Karpas-422 (cell line): Measurements from ENCODE around the gene ZNFX1. TPM values are rescaled to one million over a fixed set of nuclear protein-coding genes. Genes with fewer than 3 reads are reported as not detected.

ENCODE experiments used
- DNase-seq: peaks from one replicate; pipeline ENCODE4 v3.0.0-alpha.2; 2015
- H2AFZ ChIP-seq: fragments of 200-600 bp; sonication (generic); 2 replicates; pipeline ENCODE4 v1.6.1; 2014; ENCODE audit warnings: antibody characterized with exemption, low read length, mixed read lengths
- H3K27ac ChIP-seq: fragments of 200-600 bp; sonication (generic); 2 replicates; pipeline ENCODE4 v1.5.1; 2014; ENCODE audit warnings: mild to moderate bottlenecking, low read length, moderate library complexity
- H3K27me3 ChIP-seq: fragments of 200-600 bp; sonication (generic); 2 replicates; pipeline ENCODE4 v1.6.1; 2014; ENCODE audit warnings: low read length, mixed read lengths
- H3K36me3 ChIP-seq: fragments of 200-600 bp; sonication (generic); 2 replicates; pipeline ENCODE4 v1.6.1; 2014; ENCODE audit warnings: low read length, mixed read lengths; ENCODE audit not compliant: insufficient read depth
- H3K4me1 ChIP-seq: fragments of 200-600 bp; sonication (generic); 2 replicates; pipeline ENCODE4 v1.6.1; 2014; ENCODE audit warnings: mild to moderate bottlenecking, low read length, mixed read lengths
- H3K4me2 ChIP-seq: fragments of 200-600 bp; sonication (generic); 2 replicates; pipeline ENCODE4 v1.6.1; 2014; ENCODE audit warnings: low read length, low read depth, mild to moderate bottlenecking; ENCODE audit not compliant: poor library complexity, severe bottlenecking
- H3K4me3 ChIP-seq: fragments of 200-600 bp; sonication (generic); 2 replicates; pipeline ENCODE4 v1.5.1; 2014; ENCODE audit warnings: mild to moderate bottlenecking, antibody characterized with exemption, low read length, mixed read lengths
- H3K79me2 ChIP-seq: fragments of 200-600 bp; sonication (generic); 2 replicates; pipeline ENCODE4 v1.6.1; 2014; ENCODE audit warnings: mild to moderate bottlenecking, low read length, mixed read lengths
- H3K9ac ChIP-seq: fragments of 200-600 bp; sonication (generic); 2 replicates; pipeline ENCODE4 v1.6.0; 2014; ENCODE audit warnings: low read length
- H3K9me2 ChIP-seq: fragments of 200-600 bp; sonication (generic), shearing (Covaris generic); replicated peaks from 2 replicates; pipeline ENCODE4 v1.6.0; 2014; ENCODE audit warnings: mild to moderate bottlenecking, low read length, moderate library complexity; ENCODE audit not compliant: insufficient read depth
- H3K9me3 ChIP-seq: fragments of 300-700, 200-600 bp; sonication (generic); 2 replicates; pipeline ENCODE4 v1.6.1; 2014; ENCODE audit warnings: low read length, mixed read lengths
- H4K20me1 ChIP-seq: fragments of 200-600 bp; sonication (generic); 2 replicates; pipeline ENCODE4 v1.6.1; 2014; ENCODE audit warnings: mild to moderate bottlenecking, antibody characterized with exemption, low read length, low read depth; ENCODE audit not compliant: insufficient read depth
- total RNA-seq: library from RNA; depleted of rRNA; stranded (reverse); fragments of >200 nt; shearing (Covaris generic); gene quantifications from 2 replicates; pipeline ENCODE4 v1.2.3, GENCODE V29; 2014; ENCODE audit warnings: low replicate concordance

ZNFX1 gene
- total RNA-seq, 1 experiment from 2014 or later: 21.7 TPM

- no peak for DNase-seq
- Histone ChIP-seq H3K9me3 (peaks cover 34% of the 10 kb centered on the region), H3K4me1 (peaks cover 73% of the 10 kb centered on the region), H3K4me3 (no peak overlapping the region), H2AFZ (no peak overlapping the region), H3K9me2 (no peaks in the 10 kb centered on the region), H3K79me2 (peaks cover 56% of the 10 kb centered on the region), H3K27ac (no peak overlapping the region), H3K4me2 (no peak overlapping the region), H3K36me3 (peaks cover 99% of the 10 kb centered on the region), H3K27me3 (no peaks in the 10 kb centered on the region), H4K20me1 (peaks cover 56% of the 10 kb centered on the region), H3K9ac (no peak overlapping the region)
Observed at GRCh38 chr20:49283703-49284625, 6.1 kb upstream of the ZNFX1 start.

DNA sequence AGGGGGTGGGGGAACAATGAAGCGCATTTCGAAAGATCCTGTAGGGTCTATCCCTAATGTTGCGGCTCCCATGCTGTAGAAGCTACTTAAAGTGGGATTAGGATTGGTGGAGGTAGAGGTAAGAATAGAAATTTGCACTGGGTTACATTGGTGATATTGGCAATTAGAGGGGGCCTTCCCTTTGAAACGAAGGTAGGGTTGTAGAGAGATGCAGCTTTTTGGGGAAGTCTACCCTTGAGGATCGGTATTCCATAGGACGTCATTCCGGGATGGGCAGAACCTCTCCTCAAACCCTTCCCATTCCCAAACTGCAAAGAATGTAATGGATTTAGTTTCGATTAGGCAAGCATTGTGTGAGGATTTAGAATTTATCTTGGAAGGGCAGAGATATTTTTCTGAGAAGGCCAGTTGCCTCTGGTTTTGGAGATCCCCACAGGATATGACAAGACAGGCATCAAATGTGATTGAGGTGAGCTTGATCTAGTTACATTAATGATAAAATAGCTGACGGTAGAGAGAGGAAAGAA lies 5.4 kb upstream of the ZNFX1 start:
- Histone ChIP-seq H3K79me2 (peaks cover 61% of the 10 kb centered on the region), H3K4me2 (no peak overlapping the region), H3K9me3 (peaks cover 34% of the 10 kb centered on the region), H3K27ac (no peak overlapping the region), H3K36me3 (peaks cover 95% of the 10 kb centered on the region), H3K4me1 (peaks cover 70% of the 10 kb centered on the region), H4K20me1 (peaks cover 49% of the 10 kb centered on the region), H3K9ac (no peak overlapping the region), H3K4me3 (no peak overlapping the region), H3K9me2 (no peaks in the 10 kb centered on the region), H3K27me3 (no peaks in the 10 kb centered on the region), H2AFZ (no peak overlapping the region)
- no peak for DNase-seq

DNA sequence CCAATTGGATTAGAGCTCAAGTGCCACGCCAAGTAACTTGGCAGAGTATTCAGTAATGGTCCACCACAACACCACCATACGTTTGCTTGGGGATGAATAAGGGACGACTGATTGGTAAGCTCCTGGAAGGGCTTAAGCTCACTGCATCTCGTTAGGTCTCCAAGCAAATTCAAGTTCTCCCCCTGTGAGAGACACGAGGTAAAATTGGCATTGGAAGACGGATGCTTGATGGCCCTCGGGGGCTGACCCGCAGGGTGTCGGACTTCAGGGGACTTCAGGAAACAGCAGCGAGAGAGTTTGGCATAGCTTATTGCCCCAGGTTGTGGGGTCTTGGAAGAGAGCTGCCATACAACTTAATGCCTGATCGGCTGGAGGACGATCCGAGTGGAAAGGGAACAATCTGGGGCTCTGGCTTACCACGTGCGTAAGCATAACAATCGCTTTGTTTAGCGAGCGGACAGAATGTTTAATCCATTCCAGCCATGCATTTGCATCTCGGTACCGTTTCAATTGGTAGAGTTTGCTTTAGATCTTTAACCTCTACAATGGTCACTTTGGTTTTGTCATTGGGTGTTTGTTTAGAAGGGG lies 4.8 kb upstream of the ZNFX1 start:
- DNase-seq: no peak
- Histone ChIP-seq H3K4me1 (peaks cover 64% of the 10 kb centered on the region), H3K36me3 (peaks cover 90% of the 10 kb centered on the region), H3K79me2 (peaks cover 63% of the 10 kb centered on the region), H3K27me3 (no peaks in the 10 kb centered on the region), H3K9me2 (no peaks in the 10 kb centered on the region), H3K9me3 (peaks cover 34% of the 10 kb centered on the region), H3K4me2 (no peak overlapping the region), H2AFZ (no peak overlapping the region), H3K27ac (no peak overlapping the region), H3K4me3 (no peak overlapping the region), H4K20me1 (peaks cover 44% of the 10 kb centered on the region), H3K9ac (no peak overlapping the region)

DNA sequence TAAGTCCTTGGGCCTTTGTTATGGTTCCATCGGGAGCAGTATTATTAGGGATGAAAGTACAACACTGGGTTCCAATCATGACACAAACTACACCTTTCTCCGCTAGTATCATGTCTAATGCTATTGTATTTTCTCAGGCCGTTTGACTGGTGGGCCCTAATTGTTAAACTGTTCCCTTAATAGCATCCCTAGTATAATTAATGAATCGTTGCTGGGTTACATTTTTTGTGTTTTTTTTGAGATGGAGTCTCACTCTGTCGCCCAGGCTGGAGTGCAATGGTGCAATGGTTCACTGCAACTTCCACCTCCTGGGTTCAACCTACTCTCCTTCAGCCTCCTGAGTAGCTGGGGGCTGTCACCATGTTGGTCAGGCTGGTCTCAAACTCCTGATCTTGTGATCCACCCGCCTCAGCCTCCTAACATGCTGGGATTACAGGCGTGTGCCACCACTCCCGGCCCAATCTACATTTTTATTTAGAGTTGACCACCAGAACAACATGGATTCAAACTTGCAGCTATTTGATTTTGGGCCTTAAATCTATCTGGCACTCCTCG lies 4.1 kb upstream of the ZNFX1 start:
- Histone ChIP-seq H3K4me1 (peaks cover 58% of the 10 kb centered on the region), H3K27me3 (no peaks in the 10 kb centered on the region), H3K9ac (no peak overlapping the region)

GRCh38 chr20:49281059-49281912 lies 3.4 kb upstream of the ZNFX1 start:
- H3K4me1 ChIP-seq: peaks cover 59% of the 10 kb centered on the region
- no peak overlapping the region for H3K9ac ChIP-seq
- no peak for DNase-seq
- no peak overlapping the region for H3K27ac ChIP-seq
- peaks cover 77% of the 10 kb centered on the region for H3K79me2 ChIP-seq
- H3K27me3 ChIP-seq: no peaks in the 10 kb centered on the region
- H3K36me3 ChIP-seq: peaks cover 76% of the 10 kb centered on the region
- H3K4me2 ChIP-seq: peak overlapping the region; percentile 2
- peaks cover 30% of the 10 kb centered on the region for H4K20me1 ChIP-seq
- H3K4me3 ChIP-seq: peak overlapping the region; percentile 85; the same call in 1 of the 2 replicates
- peaks cover 25% of the 10 kb centered on the region for H3K9me3 ChIP-seq
- H2AFZ ChIP-seq: no peak overlapping the region
- H3K9me2 ChIP-seq: no peaks in the 10 kb centered on the region

More for the DNA sequence above, 4.1 kb upstream of the ZNFX1 start:
- no peak for DNase-seq
- Histone ChIP-seq H2AFZ (no peak overlapping the region), H3K4me2 (peak overlapping the region; percentile 2), H3K27ac (no peak overlapping the region), H3K9me3 (peaks cover 32% of the 10 kb centered on the region), H3K4me3 (no peak overlapping the region), H3K9me2 (no peaks in the 10 kb centered on the region), H3K36me3 (peaks cover 83% of the 10 kb centered on the region), H3K79me2 (peaks cover 69% of the 10 kb centered on the region), H4K20me1 (peaks cover 37% of the 10 kb centered on the region)

- no peak for DNase-seq
- Histone ChIP-seq H3K9me3 (peaks cover 23% of the 10 kb centered on the region), H4K20me1 (peaks cover 23% of the 10 kb centered on the region; the same call in 1 of the 2 replicates)
Observed at GRCh38 chr20:49280463-49281058, 2.7 kb upstream of the ZNFX1 start.

DNA sequence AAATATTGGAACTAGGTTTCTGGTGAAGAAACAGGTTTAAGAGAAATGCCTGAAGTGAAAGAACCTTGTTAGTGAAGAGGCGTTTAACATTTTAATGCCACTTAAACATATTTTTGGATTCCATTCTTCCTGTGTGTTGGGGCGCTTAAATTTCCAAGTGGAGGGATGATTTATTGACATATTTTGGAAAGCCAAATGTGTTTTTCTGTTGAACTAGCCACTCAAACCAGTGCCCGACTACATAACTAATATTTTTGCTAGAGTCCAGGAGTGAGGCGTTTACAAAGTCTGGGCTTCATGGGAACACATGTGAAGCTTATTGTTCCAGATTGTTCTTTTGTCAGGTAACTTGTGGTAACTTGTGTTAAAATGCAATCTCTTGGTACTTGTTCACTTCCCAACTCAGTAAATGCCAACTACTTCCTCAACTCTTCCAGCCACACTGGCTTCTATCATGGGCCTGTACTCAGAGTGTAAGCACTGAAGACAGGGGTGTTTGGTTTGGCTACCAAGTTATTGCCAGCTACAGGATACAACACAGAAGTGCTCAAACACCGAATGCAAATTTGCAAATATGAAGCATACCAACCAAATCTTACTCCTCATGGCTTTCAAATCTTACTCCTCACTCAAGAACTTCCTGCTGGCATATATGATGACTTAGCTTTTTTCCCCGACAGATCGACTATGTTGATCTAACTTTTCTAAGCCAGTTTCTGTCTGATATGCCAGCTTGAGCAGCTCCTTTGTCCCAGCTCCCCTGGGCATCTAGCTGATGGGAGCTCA lies 2.0 kb upstream of the ZNFX1 start:
- Histone ChIP-seq H3K4me2 (peak overlapping the region; percentile 90), H3K4me3 (peak overlapping the region; percentile 85), H3K79me2 (peaks cover 85% of the 10 kb centered on the region), H3K4me1 (peaks cover 59% of the 10 kb centered on the region), H3K27me3 (no peaks in the 10 kb centered on the region), H3K36me3 (peaks cover 70% of the 10 kb centered on the region), H2AFZ (no peak overlapping the region), H3K9ac (no peak overlapping the region), H3K9me2 (no peaks in the 10 kb centered on the region), H3K9me3 (peaks cover 20% of the 10 kb centered on the region), H3K27ac (peak overlapping the region; percentile 80; the same call in 1 of the 2 replicates), H4K20me1 (peaks cover 16% of the 10 kb centered on the region; the same call in 1 of the 2 replicates)
- no peak for DNase-seq

More at GRCh38 chr20:49280463-49281058, 2.7 kb upstream of the ZNFX1 start:
- H3K27ac ChIP-seq: no peak overlapping the region
- peak overlapping the region; percentile 90 for H3K4me2 ChIP-seq
- H2AFZ ChIP-seq: no peak overlapping the region
- no peaks in the 10 kb centered on the region for H3K27me3 ChIP-seq
- H3K36me3 ChIP-seq: peaks cover 71% of the 10 kb centered on the region
- no peaks in the 10 kb centered on the region for H3K9me2 ChIP-seq
- no peak overlapping the region for H3K9ac ChIP-seq
- peak overlapping the region; percentile 85 for H3K4me3 ChIP-seq
- H3K79me2 ChIP-seq: peaks cover 82% of the 10 kb centered on the region
- peaks cover 64% of the 10 kb centered on the region for H3K4me1 ChIP-seq
